Chondrocyte (in vitro differentiated cells): Measurements from ENCODE around the gene WIPF2. TPM values are rescaled to one million over a fixed set of nuclear protein-coding genes. Genes with fewer than 3 reads are reported as not detected.

Experiments
- DNase-seq: peaks from one replicate; pipeline ENCODE4 v3.0.0; 2021; ENCODE audit warnings: mixed read lengths, low spot score
- H3K27ac Mint-ChIP-seq: one replicate; pipeline ENCODE4 v1.8.0; 2021; ENCODE audit warnings: mild to moderate bottlenecking, moderate library complexity, mixed read lengths; ENCODE audit not compliant: unreplicated experiment
- H3K27me3 Mint-ChIP-seq: 2 replicates; pipeline ENCODE4 v1.8.0; 2021; ENCODE audit warnings: low read depth, mixed read lengths
- H3K36me3 Mint-ChIP-seq: 2 replicates; pipeline ENCODE4 v1.8.0; 2021; ENCODE audit warnings: low read depth, mixed read lengths
- H3K4me1 Mint-ChIP-seq: 2 replicates; pipeline ENCODE4 v1.8.0; 2021; ENCODE audit warnings: low read depth, mild to moderate bottlenecking, mixed read lengths
- H3K4me3 Mint-ChIP-seq: one replicate; pipeline ENCODE4 v1.8.0; 2021; ENCODE audit warnings: mild to moderate bottlenecking, moderate library complexity, mixed read lengths; ENCODE audit not compliant: unreplicated experiment
- H3K9me3 Mint-ChIP-seq: 2 replicates; pipeline ENCODE4 v1.8.0; 2021; ENCODE audit warnings: low read depth, mixed read lengths
- CTCF ChIP-seq: fragments of 200-600 bp; sonication (generic); IDR thresholded peaks from 2 replicates; pipeline ENCODE4 v1.5.0; 2021; ENCODE audit warnings: antibody characterized with exemption, mild to moderate bottlenecking, moderate library complexity
- total RNA-seq: library from RNA; stranded (reverse); gene quantifications from 3 replicates; pipeline ENCODE4 v1.2.1, GENCODE V29; 2021

WIPF2 gene
- total RNA-seq, 1 donor from 2014 or later = 28.3 TPM

GRCh38 chr17:40322358-40323315 lies 103.5 kb downstream of the WIPF2 start:
- DNase-seq = peak; percentile 90
- Mint-ChIP-seq H3K27ac (peak overlapping the region; percentile 99), H3K27me3 (no peaks in the 10 kb centered on the region), H3K9me3 (no peaks in the 10 kb centered on the region), H3K4me3 (peak overlapping the region; percentile 95), H3K36me3 (no peaks in the 10 kb centered on the region), H3K4me1 (peaks cover 86% of the 10 kb centered on the region)
- no peak for TF ChIP-seq CTCF

DNA sequence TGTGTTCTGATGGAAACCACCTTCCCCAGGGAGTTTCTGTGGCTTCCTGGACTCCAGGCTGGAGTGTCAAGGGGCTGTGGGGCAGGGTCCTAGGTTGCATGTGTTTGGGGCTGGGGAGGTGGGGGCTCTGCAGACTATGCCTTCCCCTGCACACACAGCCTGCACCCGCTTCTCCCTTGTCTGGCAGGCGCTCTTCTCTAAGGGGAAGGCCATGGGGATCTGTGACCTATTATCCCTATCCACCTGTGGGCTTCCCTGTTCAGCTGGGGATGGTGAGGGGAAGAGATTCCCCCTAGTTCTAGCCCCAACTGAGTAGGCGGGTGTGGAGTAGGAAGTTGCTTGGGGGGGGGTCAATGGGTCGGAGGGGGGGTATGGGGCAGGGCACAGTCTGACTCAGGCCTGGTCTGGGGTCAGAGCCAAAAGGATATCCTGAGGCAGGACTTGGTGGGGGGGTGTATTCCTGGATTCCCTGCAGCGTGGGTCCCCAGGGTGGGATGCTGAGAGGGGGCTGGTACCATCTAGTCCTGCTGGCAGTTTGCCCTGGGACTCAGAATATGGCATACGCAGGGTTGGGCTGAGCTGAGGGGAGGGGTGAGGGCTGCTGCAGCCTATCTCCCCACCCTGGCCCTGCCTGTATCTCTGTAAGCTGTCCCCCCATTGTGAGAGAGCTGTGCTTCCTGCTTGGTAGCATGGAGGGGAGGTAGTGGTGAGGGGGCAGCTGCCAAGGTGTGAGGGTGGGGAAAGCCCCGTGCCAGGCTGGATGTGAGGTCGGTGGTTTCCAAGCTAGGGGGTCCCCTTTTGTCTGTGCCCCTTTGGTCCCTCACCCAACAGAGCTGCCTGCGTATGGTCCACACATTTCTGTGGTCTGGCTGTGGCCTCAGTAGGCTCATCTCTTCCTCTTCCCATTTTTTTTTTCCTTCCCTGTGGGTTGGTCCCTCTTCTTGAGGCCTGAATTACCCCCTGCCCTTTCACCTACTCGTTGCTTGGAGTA lies 104.6 kb downstream of the WIPF2 start:
- Mint-ChIP-seq H3K27me3 (no peaks in the 10 kb centered on the region), H3K9me3 (no peaks in the 10 kb centered on the region), H3K36me3 (no peaks in the 10 kb centered on the region), H3K27ac (peak overlapping the region; percentile 99), H3K4me1 (peaks cover 94% of the 10 kb centered on the region), H3K4me3 (peak overlapping the region; percentile 49)
- peak; percentile 60 for DNase-seq
- TF ChIP-seq CTCF = no peak

GRCh38 chr17:40325156-40326013 lies 106.3 kb downstream of the WIPF2 start:
- DNase-seq = peak; percentile 60
- Mint-ChIP-seq H3K9me3 (no peaks in the 10 kb centered on the region), H3K36me3 (no peaks in the 10 kb centered on the region), H3K27me3 (no peaks in the 10 kb centered on the region), H3K4me3 (no peak overlapping the region), H3K27ac (peak overlapping the region; percentile 49), H3K4me1 (peaks cover 86% of the 10 kb centered on the region)
- no peak for TF ChIP-seq CTCF

GRCh38 chr17:40326014-40326831 lies 107.1 kb downstream of the WIPF2 start:
- H3K4me3 Mint-ChIP-seq = peak overlapping the region; percentile 12
- no peaks in the 10 kb centered on the region for H3K9me3 Mint-ChIP-seq
- H3K27me3 Mint-ChIP-seq = no peaks in the 10 kb centered on the region
- peaks cover 86% of the 10 kb centered on the region for H3K4me1 Mint-ChIP-seq
- DNase-seq = no peak
- no peak for TF ChIP-seq CTCF
- H3K36me3 Mint-ChIP-seq = peaks cover 1% of the 10 kb centered on the region
- peak overlapping the region; percentile 68 for H3K27ac Mint-ChIP-seq
